Suprapubic skin (tissue), 4 donors: ENCODE measurements around the gene RASD1. TPM values are rescaled to one million over a fixed set of nuclear protein-coding genes. Genes with fewer than 3 reads are reported as not detected.

Experiments used
- DNase-seq, 2 donors: peaks; one replicate each; pipeline ENCODE4 v3.0.0-alpha.2; 2019; ENCODE audit warnings: low spot score in 2 of 2
- H3K27ac ChIP-seq: fragments of 200-600 bp; sonication (generic); one replicate; pipeline ENCODE4 v1.5.1; 2019
- H3K27me3 ChIP-seq: fragments of 200-600 bp; sonication (generic); one replicate; pipeline ENCODE4 v1.5.1; 2019
- H3K36me3 ChIP-seq: fragments of 200-600 bp; sonication (generic); one replicate; pipeline ENCODE4 v1.5.1; 2019
- H3K4me1 ChIP-seq: fragments of 200-600 bp; sonication (generic); one replicate; pipeline ENCODE4 v1.5.1; 2019
- H3K4me3 ChIP-seq: fragments of 200-600 bp; sonication (generic); one replicate; pipeline ENCODE4 v1.5.1; 2019; ENCODE audit warnings: mild to moderate bottlenecking
- H3K9me3 ChIP-seq: fragments of 200-600 bp; sonication (generic); one replicate; pipeline ENCODE4 v1.5.1; 2019
- EP300 ChIP-seq: sonication (generic); formaldehyde crosslinking; IDR thresholded peaks from one replicate; pipeline ENCODE4 v1.6.1; 2017; ENCODE audit warnings: antibody characterized with exemption
- POLR2A ChIP-seq, 2 donors: fragments of 450-650 bp; IDR thresholded peaks; one replicate each; pipeline ENCODE4 v1.6.1; 2017; ENCODE audit warnings: antibody characterized with exemption in 2 of 2, mild to moderate bottlenecking in 2 of 2, moderate library complexity in 2 of 2
- POLR2AphosphoS5 ChIP-seq, 3 donors: sonication (generic); formaldehyde crosslinking; IDR thresholded peaks; one replicate each; pipeline ENCODE4 v1.6.1; 2017; ENCODE audit warnings: antibody characterized with exemption in 3 of 3
- WGBS: methylation state at CpG from one replicate; pipeline ENCODE4 v1.1.5; 2018; 5-methylcytosine and 5-hydroxymethylcytosine counted together
- total RNA-seq, 4 donors: library from RNA; depleted of rRNA; stranded (reverse); fragments of >200 nt; gene quantifications; one replicate each; pipeline ENCODE4 v1.1.0, GENCODE V29; 2016
- TF ChIP-seq, protein P1 (sequence below), 2 donors: fragments of 200-600 bp in 1 of 2; fragments of 450-650 bp in 1 of 2; sonication (generic) in 1 of 2; IDR thresholded peaks; one replicate each; pipeline ENCODE4 v1.5.1; 2016 to 2019; ENCODE audit warnings: antibody characterized with exemption in 2 of 2, mild to moderate bottlenecking in 1 of 2, moderate library complexity in 1 of 2

Gene RASD1
- total RNA-seq, 4 donors from 2014 or later: 11.7 to 31.1 (median 21.5) TPM

DNA sequence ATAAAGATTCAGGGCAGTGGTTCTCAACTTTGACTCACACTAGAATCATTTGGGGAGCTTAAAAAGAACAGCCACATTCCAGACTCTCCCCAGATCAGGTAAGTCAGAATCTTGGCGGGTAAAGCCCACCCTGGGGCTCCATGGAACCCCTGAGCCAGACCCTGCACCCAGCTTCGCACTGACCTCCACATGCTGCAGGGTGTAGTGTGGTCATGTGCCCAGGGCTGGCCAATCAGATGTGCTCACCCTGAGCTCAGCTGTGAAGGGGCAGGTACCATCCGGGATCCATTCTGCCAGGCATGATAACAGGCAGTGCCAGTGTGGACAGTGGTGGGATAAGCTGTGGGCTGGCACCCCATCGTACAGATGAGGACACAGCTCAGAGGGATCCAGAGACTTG, 47.5 kb downstream of the RASD1 start:
- WGBS: 90% methylated on average over 1 of the region's 4 CpGs
- no peak overlapping the region for H3K4me3 ChIP-seq
- H3K4me1 ChIP-seq: peaks cover 26% of the 10 kb centered on the region
- DNase-seq: peak in 1 of 2 donors; percentile 44
- no peak for TF ChIP-seq POLR2A (IDR thresholded peaks at IDR 0.05)
- H3K9me3 ChIP-seq: no peaks in the 10 kb centered on the region
- H3K27ac ChIP-seq: no peak overlapping the region
- H3K27me3 ChIP-seq: no peaks in the 10 kb centered on the region
- H3K36me3 ChIP-seq: no peaks in the 10 kb centered on the region

- Histone ChIP-seq H3K27ac (no peak overlapping the region), H3K4me3 (no peak overlapping the region), H3K4me1 (peaks cover 29% of the 10 kb centered on the region), H3K27me3 (no peaks in the 10 kb centered on the region), H3K36me3 (no peaks in the 10 kb centered on the region), H3K9me3 (no peaks in the 10 kb centered on the region)
- TF ChIP-seq EP300 (no peak), POLR2A (IDR thresholded peaks at IDR 0.05) (no peak), POLR2AphosphoS5 (IDR thresholded peaks at IDR 0.05) (no peak)
- TF ChIP-seq, protein P1, sequence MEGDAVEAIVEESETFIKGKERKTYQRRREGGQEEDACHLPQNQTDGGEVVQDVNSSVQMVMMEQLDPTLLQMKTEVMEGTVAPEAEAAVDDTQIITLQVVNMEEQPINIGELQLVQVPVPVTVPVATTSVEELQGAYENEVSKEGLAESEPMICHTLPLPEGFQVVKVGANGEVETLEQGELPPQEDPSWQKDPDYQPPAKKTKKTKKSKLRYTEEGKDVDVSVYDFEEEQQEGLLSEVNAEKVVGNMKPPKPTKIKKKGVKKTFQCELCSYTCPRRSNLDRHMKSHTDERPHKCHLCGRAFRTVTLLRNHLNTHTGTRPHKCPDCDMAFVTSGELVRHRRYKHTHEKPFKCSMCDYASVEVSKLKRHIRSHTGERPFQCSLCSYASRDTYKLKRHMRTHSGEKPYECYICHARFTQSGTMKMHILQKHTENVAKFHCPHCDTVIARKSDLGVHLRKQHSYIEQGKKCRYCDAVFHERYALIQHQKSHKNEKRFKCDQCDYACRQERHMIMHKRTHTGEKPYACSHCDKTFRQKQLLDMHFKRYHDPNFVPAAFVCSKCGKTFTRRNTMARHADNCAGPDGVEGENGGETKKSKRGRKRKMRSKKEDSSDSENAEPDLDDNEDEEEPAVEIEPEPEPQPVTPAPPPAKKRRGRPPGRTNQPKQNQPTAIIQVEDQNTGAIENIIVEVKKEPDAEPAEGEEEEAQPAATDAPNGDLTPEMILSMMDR (IDR thresholded peaks at IDR 0.05): no peak
- WGBS: 55% methylated on average over 5 of the region's 5 CpGs
- no peak for DNase-seq
Observed at GRCh38 chr17:17448076-17448475, 48.1 kb downstream of the RASD1 start.

- peak overlapping the region; percentile 80 for H3K27ac ChIP-seq
Observed at GRCh38 chr17:17447264-17447663, 48.9 kb downstream of the RASD1 start.

GRCh38 chr17:17446666-17447155, 49.5 kb downstream of the RASD1 start:
- Histone ChIP-seq H3K9me3 (no peaks in the 10 kb centered on the region), H3K27ac (peak overlapping the region; percentile 80), H3K36me3 (no peaks in the 10 kb centered on the region), H3K4me3 (no peak overlapping the region), H3K27me3 (no peaks in the 10 kb centered on the region), H3K4me1 (peaks cover 29% of the 10 kb centered on the region)
- peak in 1 of 2 donors; percentile 79 for DNase-seq
- TF ChIP-seq POLR2AphosphoS5 (IDR thresholded peaks at IDR 0.05) (no peak), EP300 (no peak), POLR2A (IDR thresholded peaks at IDR 0.05) (no peak)
- TF ChIP-seq, protein P1 (IDR thresholded peaks at IDR 0.05): no peak
- WGBS: 90% methylated on average over 2 of the region's 4 CpGs

More at GRCh38 chr17:17447264-17447663, 48.9 kb downstream of the RASD1 start:
- no peaks in the 10 kb centered on the region for H3K9me3 ChIP-seq
- peaks cover 29% of the 10 kb centered on the region for H3K4me1 ChIP-seq
- H3K4me3 ChIP-seq: no peak overlapping the region
- no peak for TF ChIP-seq POLR2AphosphoS5 (IDR thresholded peaks at IDR 0.05)
- no peak for TF ChIP-seq EP300
- TF ChIP-seq, protein P1 (IDR thresholded peaks at IDR 0.05): no peak
- TF ChIP-seq POLR2A (IDR thresholded peaks at IDR 0.05): no peak
- H3K36me3 ChIP-seq: no peaks in the 10 kb centered on the region
- H3K27me3 ChIP-seq: no peaks in the 10 kb centered on the region
- peak in 1 of 2 donors; percentile 72 for DNase-seq
- 69% methylated on average over 2 of the region's 5 CpGs for WGBS

DNA sequence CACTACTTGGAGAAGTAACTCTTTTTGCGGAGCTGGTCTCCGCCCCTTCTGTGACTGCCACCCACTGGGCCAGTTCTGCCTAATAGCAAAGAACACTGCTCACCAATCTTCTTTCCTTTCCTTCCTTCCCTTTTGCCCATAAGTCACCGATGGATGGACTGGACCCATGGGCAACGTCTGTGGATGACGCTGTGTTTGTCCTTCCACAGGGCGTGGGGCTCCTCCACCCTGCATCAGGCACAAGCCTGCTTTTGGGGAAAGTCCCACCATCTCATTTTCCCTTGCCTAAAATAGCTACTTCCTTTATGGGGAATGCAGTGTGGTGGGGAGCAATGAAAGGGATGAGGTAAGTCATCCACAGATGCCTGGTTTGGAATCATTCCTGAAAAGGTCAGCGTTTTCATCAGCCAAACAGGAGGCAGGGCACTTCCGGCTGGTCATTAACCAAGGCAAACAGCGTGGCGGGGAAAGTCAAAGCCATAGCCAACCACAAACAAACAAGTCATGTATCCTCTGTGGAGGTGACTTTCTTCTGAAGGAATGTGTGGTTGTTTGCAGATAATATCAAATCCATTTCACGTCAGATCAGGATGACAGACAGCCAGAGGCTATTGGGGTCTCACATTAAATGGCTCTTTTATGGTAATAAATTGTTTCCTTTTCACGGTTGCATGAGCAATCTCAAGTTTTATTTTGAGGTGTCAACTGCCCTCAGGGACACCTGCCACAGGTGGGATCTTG, 50.1 kb downstream of the RASD1 start:
- H3K36me3 ChIP-seq: no peaks in the 10 kb centered on the region
- WGBS: 54% methylated on average over 12 of the region's 12 CpGs
- TF ChIP-seq POLR2A (IDR thresholded peaks at IDR 0.05) (no peak), POLR2AphosphoS5 (IDR thresholded peaks at IDR 0.05) (peak in 2 of 3 donors; percentile 7 to 34), EP300 (no peak)
- no peaks in the 10 kb centered on the region for H3K9me3 ChIP-seq
- no peak overlapping the region for H3K4me3 ChIP-seq
- H3K27ac ChIP-seq: peak overlapping the region; percentile 80
- DNase-seq: peak; percentile 84 to 87
- peaks cover 32% of the 10 kb centered on the region for H3K4me1 ChIP-seq
- no peaks in the 10 kb centered on the region for H3K27me3 ChIP-seq

DNA sequence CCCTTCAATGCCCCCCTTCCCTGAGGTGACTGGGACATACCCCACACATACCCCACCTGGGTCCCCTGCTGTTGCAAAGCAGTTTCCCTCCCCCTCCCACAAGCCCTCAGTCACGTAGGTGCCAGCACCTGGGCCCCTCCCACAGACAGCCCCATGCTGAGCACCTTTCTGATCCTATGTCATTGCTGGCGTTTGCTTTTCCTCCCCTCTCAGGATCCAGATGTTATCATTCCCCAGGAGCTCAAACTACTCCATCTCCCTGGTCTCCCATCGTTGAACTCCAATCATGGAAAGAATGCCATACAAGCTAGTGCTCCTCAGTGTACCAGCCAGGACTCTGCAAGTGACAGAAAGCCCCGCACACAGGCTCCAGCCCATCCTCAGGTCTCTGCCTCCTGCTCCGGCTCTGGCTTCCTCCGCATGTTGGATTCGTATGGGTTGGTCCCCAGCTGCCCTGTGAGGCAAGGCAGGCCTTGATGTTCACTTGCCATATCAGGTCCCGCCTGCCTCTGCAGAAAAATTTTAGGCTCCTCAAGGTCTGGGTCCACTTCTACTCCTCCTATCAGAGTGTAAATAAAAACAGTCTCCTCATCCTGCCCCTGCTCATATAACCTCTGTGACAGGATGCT, 50.8 kb downstream of the RASD1 start:
- Histone ChIP-seq H3K27me3 (no peaks in the 10 kb centered on the region), H3K4me3 (peak overlapping the region; percentile 9), H3K27ac (peak overlapping the region; percentile 63), H3K4me1 (peaks cover 37% of the 10 kb centered on the region), H3K9me3 (no peaks in the 10 kb centered on the region), H3K36me3 (no peaks in the 10 kb centered on the region)
- WGBS: 76% methylated on average over 8 of the region's 8 CpGs
- DNase-seq: peak in 1 of 2 donors; percentile 55
- TF ChIP-seq POLR2A (IDR thresholded peaks at IDR 0.05) (no peak), EP300 (no peak), POLR2AphosphoS5 (IDR thresholded peaks at IDR 0.05) (no peak)
- TF ChIP-seq, protein P1 (IDR thresholded peaks at IDR 0.05): no peak
